NCI-H146 treated with DMSO at 0.1 percent for 48 hours (cell line): ENCODE results near the gene SNX19.
"Not testable (repeated sequence)": the region's sequence is repeated elsewhere in the genome, so short reads cannot be mapped to it uniquely, and the experiment has no call there.

ENCODE experiments used
- DNase-seq: peaks from one replicate; lab custom pipeline; 2025; ENCODE audit not compliant: unreplicated experiment; lab: John Stamatoyannopoulos, UW

The SNX19 gene

GRCh38 chr11:130916238-130916855, at the start of gene SNX19:
Gene SNX19 (minus strand): TSS chr11:130916479. CDS start chr11:130915939, 540 bp downstream.
- peak; percentile 69 for DNase-seq

- no peak for DNase-seq
These were observed 47.9 kb upstream of the SNX19 start for GRCh38 chr11:130964058-130964792.

GRCh38 chr11:130947889-130948288, 31.6 kb upstream of the SNX19 start:
- DNase-seq = no peak

GRCh38 chr11:130947481-130947880, 31.2 kb upstream of the SNX19 start:
- no peak for DNase-seq

- DNase-seq = no peak
These were observed 30.8 kb upstream of the SNX19 start for GRCh38 chr11:130947058-130947457.

GRCh38 chr11:130945896-130946295, 29.6 kb upstream of the SNX19 start:
- no peak for DNase-seq

GRCh38 chr11:130940706-130941105, 24.4 kb upstream of the SNX19 start:
- DNase-seq = no peak

- no peak for DNase-seq
These were observed 20.8 kb upstream of the SNX19 start for GRCh38 chr11:130937051-130937450.

GRCh38 chr11:130932086-130932712, 15.9 kb upstream of the SNX19 start:
- no peak for DNase-seq

- DNase-seq = no peak
These were observed 8.5 kb upstream of the SNX19 start for GRCh38 chr11:130924750-130925149.

GRCh38 chr11:130920612-130921011, 4.3 kb upstream of the SNX19 start:
- not testable (repeated sequence) for DNase-seq

GRCh38 chr11:130918081-130918480, 1.8 kb upstream of the SNX19 start:
- DNase-seq = no peak

- no peak for DNase-seq
These were observed 631 bp upstream of the SNX19 start for GRCh38 chr11:130916910-130917309.

- no peak for DNase-seq
These were observed 559 bp downstream of the SNX19 start for GRCh38 chr11:130915603-130916237.

GRCh38 chr11:130913268-130913667, 3.0 kb downstream of the SNX19 start:
- DNase-seq = no peak

GRCh38 chr11:130912552-130912951, 3.7 kb downstream of the SNX19 start:
- no peak for DNase-seq

- no peak for DNase-seq
These were observed 5.0 kb downstream of the SNX19 start for GRCh38 chr11:130911306-130911705.

- no peak for DNase-seq
These were observed 6.6 kb downstream of the SNX19 start for GRCh38 chr11:130909650-130910049.

GRCh38 chr11:130908770-130909625, 7.3 kb downstream of the SNX19 start:
- DNase-seq = no peak

GRCh38 chr11:130908061-130908460, 8.2 kb downstream of the SNX19 start:
- DNase-seq = no peak

GRCh38 chr11:130907229-130907628, 9.1 kb downstream of the SNX19 start:
- no peak for DNase-seq
